Putamen (tissue), 1 donor: ENCODE measurements around the gene CPN2.

Experiments
- DNase-seq: peaks from one replicate; pipeline ENCODE4 v3.0.0-alpha.2; 2016; ENCODE audit warnings: low spot score

Gene CPN2

DNA sequence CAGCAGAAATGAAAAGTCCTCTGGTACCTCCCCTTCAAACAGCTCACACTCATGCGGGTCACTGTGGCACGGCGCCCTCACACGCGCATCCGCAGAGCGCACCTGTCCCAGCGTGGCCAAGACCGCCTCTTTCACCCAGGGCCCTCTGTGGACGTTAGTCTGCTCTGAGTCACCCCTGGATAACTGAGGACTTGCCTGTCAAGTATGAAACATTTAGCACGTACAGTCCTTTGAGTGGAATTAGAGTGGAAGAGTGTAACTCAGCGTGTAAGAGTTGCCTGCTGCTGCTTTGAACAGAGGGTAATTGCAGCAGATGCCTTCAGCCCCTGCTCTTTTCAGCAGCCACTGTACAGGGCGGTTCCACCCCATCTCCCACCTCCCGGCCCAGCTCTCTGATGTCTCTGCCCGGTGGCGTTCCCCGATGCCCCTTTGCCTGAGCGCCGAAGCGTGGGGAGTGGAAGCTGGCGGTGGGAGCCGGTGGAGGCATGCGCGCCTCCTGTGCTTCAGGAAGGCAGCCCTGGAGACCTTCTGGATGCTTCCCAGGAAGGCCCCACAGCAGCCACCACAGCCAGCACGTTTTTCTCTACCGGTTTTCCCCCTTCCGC is 23.0 kb downstream of the CPN2 start:
- DNase-seq: no peak

DNA sequence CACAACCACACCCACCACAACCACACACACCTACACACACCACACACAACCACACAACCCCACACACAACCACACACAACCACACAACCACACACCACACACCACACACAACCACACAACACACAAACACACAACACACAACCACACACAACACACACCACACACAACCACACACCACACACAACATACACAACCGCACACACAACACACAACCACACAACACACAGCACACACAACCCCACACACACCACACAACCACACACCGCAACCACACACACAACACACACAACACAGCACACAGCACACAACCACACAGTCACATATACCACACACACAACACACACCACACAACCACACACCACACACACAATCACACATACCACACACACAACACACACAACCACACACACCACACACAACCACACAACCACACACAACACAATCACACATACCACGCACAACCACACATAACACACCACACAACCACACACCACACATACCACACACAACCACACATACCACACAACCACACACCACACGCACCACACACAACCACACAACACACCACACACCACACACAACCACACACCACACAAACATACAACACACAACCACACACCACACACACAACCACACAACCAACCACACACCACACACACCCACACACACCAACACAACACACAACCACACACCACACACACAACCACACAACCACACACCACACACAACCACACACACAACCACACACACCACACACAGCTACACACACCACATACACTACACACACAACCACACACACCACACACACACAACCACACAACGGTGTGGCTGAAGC is 23.7 kb downstream of the CPN2 start:
- no peak for DNase-seq

DNA sequence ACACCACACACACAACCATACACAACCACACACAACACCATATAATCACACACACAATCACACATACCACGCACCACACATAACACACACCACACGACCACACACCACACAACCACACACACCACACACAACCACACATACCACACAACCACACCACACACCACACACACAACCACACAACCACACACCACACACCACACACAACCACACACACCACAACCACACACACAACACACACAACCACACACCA is 24.2 kb downstream of the CPN2 start:
- no peak for DNase-seq

DNA sequence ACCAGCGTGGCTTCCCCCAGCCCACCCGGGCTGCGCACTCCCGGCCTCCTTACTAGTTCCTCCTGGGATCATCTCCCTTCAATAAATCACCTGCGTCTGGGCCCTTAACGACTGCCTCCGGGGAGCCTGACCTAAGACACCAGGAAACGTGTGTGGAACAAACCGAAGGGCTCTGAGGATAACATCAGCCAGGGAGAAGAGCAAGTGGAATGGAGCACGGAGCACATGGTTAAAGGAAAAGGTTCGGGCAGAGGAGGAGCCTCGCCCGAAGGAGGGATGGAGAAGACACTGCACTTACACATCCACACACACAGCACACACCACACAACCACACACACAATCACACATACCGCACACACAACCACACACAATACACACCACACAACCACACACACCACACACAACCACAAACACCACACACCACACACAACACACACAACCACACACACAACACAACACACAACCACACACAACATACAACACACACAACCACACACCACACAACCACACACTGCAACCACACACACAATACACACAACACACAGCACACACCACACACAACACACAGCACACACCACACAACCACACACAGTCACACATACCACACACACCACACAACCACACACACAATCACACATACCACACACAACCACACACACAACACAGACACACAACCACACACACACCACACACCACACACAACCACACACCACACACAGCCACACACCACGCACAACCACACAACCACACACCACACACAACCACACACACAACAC is 24.7 kb downstream of the CPN2 start:
- no peak for DNase-seq

DNA sequence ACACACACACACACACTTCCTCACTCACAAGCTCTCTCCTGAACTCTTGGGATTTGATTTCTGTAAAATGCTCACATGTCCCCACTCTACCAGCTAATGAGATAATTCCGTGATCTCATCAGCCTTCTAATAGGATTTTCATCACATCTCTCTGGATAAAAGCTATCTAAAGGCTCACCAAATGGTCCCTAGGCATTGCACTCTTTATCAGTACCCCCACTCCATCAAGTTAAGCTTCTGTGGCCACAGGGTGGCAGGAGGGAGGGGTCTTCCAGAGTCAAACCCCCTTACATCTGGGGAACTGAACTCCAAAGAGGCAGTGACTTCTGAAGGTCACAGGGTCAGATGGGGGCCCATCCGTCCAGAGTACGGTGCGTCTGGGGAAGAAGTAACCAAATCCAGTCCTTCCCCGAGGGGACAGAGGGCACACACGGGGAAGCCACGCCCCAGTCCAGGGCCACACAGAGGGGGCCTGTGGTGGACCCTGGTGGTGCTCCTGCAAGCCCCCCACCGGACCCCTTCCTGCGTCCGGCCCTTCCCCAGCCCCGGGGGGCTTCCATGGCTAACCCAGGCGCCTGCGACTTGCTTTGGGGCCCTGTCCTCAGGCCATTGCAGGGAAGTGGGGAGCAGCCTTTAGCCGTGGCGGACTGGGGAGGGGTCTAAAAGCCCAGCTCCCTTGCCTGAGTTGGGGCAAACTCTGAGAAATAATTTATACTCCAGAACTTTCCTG is 25.5 kb downstream of the CPN2 start:
- DNase-seq: no peak

DNA sequence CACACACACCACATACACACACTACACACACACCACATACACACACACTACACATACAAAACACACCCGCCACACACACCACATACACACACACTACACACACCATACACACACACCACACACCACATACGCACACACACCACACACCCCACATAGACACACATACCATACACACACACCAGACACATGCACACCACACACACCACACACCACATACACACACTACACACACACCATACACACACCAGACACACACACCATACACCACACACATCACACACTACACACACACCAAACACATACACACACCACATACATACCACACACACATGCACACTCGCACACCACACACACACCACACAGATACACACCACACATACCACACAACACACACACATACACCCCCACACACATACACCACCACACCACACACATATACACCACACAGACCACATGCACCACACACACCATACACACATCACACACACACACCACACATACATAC is 26.3 kb downstream of the CPN2 start:
- no peak for DNase-seq

DNA sequence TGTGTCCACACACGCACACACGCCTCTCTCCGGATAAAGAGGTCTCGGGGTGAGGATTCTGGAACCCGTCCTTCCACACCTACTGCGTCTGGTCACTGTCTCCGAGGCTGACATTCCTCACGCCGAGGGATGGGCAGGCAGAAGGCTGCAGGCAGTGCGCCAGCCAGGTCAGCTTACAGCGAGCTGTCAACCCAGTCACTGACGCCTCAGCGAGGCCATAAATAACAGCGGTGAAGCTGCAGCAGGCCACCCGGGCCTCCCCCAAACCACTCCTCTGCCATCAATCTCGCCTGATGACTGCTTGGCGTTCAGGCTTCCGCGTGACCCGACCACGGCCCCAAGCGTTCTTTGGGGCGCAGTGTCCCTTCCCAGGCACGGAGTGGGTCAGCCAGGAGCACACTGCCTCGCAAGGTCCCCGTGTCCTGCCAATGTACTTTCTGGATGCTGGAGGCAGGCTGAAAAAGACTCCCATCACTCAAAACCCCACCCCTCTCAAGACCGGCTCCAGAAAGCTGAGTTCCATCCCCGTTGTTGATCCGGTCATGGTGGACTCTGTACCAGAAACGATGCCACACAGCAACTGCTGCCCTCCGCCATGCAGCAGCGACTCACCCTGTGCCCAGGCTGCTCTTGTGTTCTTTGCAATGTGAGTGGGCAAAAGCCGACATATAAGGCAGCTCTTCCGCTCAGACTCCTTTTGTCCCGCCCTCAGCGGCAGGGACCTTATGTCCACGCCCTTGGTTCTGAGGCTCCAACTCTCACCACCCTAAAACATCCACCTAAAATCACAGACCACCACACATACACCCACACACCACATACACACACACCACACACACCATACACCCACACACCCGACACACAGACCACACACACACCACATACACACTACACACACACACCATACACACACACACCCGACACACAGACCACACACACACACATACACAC is 27.1 kb downstream of the CPN2 start:
- no peak for DNase-seq

DNA sequence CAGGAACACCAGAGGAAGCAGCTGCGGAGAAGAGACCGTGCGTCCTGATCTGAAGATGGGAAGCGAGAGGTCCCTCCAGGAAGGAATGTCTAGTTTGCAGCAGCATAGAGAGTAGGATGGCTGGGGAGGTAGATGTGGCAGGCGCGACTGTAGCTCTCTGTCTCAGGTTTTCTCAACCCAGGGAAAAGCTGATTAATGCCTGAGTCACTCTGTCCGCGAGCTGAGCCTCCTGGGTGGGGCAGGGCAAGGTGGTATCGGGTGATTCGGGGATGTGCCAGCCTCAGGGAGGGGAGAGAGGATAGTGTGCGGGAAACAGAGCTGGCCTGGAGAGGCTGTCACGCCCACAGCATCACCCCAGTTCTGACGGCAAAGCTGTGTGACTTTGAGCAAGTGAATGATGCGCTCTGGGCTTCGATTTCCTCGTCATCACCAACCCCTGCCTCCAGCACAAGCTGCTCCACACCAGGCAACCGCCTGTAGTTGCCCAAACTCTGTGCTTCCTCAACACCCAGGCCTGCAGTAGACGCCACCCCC is 28.4 kb downstream of the CPN2 start:
- no peak for DNase-seq

DNA sequence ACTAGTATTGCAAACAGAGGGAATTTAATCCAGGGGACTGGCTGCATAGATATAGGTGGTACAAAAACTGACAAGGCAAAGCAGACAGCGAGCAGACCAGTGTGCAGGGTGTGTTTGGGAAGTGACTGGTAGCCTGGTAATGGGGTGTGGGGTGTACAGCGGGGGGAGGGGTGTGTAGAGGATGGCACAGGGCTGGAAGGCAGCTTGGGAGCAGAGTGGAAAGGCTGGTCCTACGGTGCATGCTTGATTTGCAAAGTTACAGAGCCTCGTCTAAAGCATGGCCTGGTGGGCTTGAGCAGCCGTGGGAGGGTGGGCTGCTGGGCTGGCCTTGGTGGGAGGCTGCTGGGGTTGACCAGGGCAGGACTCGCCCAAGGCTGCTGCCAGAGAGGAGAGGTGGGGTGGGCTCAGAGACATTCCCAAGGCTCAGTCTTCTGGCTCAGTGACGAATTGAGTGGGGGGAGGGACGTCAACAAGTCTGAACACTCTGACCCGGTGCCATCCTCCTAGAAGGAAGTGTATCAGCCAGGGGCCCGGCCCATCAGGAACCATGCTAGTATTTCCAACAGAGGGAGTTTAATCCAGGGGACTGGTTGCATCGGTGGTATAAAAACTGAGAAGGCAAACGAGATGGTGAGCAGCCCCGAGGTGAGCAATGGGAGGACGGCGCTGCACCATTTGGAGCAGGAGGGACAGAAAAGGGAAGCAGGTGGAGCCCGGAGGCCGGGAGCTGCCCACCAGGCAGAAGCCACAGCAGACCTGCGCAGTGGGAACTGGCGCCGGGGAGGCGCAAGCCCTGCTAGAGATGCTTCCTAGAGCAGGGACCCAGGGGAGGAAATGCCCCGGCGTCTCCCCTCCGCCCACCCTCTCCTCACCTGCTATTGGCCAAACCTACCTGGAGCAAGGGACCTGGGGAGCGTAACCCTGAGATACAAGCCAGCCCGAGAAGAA is 29.2 kb downstream of the CPN2 start:
- no peak for DNase-seq

DNA sequence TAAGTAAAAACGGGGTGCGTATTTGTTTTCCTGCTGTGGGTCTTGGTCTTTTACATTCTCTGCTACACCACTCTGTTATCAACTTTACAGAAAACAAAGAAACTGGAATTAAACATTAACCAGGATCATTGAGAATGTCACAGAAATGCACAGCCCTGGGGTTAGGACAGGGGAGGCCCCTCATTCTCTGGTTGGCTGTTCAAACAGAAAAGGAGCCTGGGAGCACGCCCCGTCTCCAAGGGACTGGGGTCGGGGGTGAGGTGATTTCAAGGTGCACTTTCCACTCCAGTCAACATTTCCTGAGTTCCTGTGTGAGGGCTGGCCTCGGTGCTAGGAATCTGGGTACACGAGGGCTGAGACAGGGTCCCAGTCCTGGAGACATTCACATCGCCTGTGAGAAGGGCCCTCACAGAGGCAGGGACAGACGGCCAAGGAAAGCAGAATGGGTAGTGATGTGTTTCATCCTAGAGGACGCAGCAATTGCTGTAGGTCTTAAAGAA is 30.3 kb downstream of the CPN2 start:
- no peak for DNase-seq

DNA sequence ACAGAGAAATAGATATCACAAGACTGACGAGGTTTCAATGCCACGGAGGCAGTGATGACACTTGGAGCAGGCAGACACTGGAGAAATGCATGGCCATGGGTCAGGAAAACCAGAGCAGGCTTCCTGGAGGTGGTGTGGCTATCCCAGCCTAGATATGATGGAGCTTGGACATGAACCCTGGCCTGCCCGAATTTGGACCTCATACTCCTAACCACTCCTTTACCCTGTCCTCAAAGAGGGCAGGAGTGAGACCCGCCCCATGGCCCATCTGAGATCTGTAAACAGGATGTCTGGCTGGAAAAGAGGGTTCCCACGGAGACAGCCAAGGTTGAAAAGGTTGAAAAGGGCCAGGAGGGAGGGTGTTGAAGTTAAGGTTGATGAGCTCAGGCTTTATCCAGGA is 31.0 kb downstream of the CPN2 start:
- no peak for DNase-seq

DNA sequence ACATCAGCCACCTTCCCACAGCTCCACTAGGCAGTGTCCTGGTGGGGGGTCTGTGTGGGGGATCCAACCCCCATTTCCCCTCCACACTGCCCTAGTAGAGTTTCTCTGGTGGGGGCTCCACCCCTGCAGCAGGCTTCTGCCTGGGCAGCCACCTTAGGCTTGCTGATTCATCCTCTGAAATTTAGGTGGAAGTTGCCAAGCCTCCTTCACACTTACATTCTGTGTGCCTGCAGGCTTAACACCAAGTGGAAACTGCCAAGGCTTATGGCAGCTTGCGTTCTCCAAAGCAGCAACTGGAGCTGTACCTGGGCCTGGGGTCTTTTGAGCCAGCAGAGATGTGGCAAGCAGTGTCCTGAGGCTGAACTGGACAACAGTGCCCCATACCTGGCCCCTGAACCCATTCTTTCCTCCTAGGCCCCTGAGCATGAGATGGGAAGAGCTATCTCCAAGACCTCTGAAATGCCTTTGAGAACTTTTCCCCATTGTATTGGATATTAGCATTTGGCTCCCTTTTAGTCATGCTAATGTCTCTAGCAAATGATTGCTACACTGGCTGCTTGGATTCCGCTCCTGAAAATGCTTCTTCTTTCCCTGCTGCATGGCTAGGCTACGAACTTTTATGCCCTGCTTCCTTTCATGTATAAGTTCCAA is 32.5 kb downstream of the CPN2 start:
- DNase-seq: no peak

DNA sequence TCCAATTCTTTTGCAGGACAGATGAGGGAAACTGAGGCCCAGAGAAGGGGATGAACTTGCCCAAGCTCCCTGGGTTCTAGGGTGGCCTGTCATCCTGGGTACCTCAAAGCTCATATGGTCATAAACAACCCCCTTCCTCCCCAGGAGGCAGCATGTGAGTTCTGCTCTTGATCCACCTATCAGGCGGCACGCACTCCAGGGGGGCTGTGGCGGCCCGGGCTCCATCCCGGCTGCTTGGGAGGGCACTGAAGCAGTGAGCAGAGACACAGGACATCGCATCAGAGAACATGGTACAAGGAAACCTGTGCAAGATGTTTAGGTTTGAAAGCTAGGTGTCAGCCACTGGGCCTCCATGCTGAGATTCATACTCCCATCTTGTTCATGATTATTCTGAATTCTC is 34.2 kb downstream of the CPN2 start:
- no peak for DNase-seq

DNA sequence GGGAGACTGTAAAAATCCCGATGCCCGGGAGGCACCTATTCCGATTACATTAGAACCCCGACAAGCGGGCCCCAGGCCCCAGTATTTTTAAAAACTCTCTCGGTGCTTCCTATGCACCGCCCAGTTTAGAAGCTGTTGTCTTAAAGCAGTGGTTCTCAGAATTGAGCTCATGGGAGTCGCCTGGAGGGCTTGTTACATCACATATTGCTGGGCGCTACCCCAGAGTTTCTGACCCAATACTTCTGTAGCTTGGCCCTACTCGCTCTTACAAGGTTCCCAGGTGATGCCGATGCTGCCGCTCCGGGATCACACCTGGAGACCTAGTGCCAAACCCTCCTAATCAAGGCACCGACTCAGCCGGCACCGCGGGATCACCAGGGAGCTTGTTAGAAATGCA is 35.2 kb downstream of the CPN2 start:
- DNase-seq: no peak

DNA sequence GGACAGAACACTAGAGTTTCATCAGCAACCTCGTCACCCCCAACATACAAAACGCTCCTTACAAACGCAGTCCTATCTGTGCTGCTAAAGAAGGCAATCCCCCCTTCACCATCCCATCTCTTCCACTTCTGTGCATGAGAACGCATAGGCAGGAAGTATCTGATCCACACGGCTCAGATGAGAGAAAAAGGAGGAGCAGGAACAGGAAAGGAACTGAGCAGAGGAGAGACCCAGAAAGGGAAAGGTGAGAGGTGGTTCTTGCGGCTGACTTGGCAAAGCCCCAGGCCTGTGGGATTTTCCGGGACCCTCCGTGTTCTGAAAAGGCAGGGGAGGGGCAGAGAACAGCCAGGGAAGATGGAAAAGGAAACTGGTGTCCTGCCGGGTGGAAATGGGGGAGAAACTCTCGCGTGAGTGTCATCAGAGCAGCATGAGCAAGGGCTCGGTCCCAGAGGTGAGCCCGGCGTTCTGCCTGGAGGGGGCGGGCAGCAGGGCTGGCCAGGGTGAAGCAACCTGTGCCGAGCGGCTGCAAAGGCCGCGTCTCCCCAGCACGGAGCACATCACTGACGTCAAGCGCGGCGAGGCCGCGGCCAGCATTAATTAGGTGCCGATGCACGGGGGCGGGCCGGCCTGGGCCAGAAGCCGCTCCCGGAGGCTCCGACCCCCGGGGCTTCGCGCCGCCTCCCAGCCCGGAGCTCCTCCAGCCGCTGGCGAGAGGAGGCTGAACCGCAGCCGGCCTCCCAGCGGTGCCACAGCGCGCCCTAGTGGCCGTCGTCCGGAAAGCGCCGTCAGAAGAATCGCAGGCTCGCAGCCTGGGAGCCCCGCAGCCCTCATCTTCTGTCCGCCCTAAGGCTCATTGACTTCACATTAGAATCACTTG is 35.8 kb downstream of the CPN2 start:
- peak; percentile 69 for DNase-seq

DNA sequence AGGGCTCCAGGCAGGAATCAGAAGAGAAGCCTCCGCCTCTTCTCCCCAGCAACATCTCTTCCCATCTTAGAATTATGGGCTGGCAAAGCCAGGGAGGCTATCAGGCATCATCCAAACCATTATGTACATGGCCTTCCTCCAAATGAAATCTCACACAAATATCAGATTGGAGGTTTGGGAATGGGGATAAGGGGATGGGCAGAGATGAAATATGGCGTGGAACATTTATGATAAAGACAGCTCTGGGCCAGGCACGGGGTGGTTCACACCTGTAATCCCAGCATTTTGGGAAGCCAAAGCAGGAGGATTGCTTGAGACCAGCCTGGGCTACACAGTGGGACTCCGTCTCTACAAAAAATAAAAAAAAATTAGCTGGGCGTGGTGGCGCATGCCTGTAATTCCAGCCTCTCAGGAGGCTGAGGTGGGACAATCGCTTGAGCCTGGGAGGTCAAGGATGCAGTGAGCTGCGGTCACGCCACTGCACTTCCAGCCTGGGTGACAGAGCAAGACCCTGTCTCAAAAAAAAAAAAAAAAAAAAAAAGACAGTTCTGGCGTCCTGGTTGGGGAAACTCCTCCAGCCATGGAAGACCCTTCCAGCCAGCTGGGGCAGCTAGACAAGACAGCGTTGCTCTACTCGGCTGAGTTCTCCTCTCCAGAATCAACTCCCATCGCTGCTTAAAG is 36.6 kb downstream of the CPN2 start:
- DNase-seq: no peak

DNA sequence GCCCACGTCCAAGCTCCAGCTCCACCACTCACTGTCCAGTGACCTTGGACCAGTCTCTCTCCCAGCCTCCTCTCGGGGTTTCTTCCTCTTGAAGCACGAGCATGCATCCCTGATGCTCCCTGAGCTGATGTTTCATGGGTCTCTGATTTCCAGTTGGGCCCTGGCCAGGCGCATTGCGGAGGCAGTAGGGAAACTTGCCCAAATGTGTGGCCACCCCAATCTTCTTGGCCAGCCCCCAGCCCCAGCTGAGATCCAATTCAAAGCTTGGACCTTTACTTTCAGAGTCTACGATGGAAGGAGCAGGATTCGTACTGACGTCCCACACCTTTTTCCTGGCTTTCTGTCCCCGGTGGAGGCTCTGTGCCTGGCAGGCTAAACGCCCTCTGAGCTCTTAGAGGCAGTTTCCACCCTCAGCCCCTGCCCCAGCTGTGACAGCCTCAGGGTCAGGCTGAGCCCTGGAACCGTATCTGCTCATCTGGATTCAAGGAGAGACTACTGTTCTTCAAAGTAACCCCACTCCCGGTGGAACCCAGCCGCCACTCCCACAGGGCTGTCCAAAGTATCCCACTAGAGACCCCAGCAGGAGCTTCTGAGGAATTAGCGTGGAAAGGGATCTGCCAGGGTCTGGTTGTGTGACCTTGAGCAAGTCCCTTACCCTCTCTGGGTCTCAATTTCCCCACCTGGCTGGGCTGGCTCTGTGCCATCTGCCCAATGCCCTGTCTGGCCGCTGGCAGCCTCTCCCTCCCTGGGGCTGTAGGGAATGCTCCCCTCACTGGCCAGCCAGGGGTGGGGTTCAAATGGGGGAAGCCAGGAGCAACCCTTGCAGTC is 37.4 kb downstream of the CPN2 start:
- DNase-seq: no peak
